Right ventricle myocardium inferior (tissue), 1 donor: ENCODE results near the gene S100Z. TPM values are rescaled to one million over a fixed set of nuclear protein-coding genes. Genes with fewer than 3 reads are reported as not detected.
A peak's percentile ranks its signal among the peaks of the same experiment; 100 is the strongest.
"Not testable (repeated sequence)": the region's sequence is repeated elsewhere in the genome, so short reads cannot be mapped to it uniquely, and the experiment has no call there.

Experiments used
- ATAC-seq: fragments of 200-7000 bp; cut with Tn5 transposase; one replicate; pipeline ENCODE4 v1.9.1; 2020; ENCODE audit warnings: mild to moderate bottlenecking, moderate library complexity
- DNase-seq: peaks from one replicate; pipeline ENCODE4 v3.0.0; 2021; ENCODE audit errors: missing footprints
- intact Hi-C: fragments of 100-400 bp; cut with DNase I; formaldehyde crosslinking; loops from one replicate; pipeline ENCODE4 v1.11.0; 2022
- total RNA-seq: library from RNA; stranded (reverse); fragmentation: NEBNext Ultra II Directional; extraction: Animal tissue kit (Norgen Biotek cat#: 25700); gene quantifications from one replicate; pipeline ENCODE4 v1.2.1, GENCODE V29; 2021
- donor health status: DM: no; HTN: yes; CAD: no; lungs with severe emphysema.

The S100Z gene
- total RNA-seq, 1 donor from 2014 or later = not detected

DNA sequence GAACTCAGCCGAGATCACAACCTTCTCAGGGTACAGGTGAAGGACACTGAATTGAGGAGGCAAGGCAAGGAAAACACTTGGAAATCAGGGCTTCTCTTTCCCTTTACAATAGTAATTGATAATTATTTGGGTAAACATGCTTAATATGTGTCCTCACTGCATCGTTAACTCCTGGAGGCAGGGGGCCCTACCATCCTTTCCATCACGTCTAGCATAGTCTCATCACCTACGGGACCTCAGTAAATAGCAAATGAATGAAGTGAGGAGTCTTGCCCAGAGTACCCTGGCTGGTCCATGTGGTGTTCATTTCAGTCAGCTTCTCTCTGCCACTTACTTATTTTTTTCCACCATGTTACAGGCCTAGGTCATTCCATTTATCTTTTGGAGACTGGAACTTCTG, 28.7 kb upstream of the S100Z start:
- DNase-seq (no peak), ATAC-seq (no peak)
- intact Hi-C loops = no loop called here

DNA sequence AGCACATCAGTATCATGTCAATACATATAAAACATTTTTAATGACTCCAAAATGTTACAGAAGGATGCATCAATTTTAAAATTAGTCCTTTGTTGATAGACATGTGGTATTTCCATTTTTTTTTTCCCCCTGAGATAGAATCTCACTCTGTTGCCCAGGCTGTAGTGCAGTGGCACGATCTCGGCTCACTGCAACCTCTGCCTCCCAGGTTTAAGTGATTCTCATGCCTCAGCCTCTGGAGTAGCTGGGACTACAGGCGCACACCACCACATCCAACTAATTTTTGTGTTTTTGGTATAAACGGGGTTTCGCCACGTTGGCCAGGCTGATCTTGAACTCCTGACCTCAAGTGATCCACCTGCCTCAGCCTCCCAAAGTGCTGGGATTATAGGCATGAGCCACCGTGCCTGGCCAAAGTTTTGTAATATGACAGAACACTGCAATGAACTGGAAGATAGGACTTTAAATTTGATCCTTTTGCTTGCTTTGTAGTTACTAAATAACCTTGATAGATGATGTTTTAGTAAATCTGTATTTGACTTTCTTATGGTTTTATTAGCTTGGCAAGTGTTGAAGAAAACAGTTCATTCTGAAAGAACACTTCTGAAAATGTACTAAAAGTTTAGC, 27.6 kb upstream of the S100Z start:
- ATAC-seq, intact Hi-C loops, DNase-seq: not testable (repeated sequence)

DNA sequence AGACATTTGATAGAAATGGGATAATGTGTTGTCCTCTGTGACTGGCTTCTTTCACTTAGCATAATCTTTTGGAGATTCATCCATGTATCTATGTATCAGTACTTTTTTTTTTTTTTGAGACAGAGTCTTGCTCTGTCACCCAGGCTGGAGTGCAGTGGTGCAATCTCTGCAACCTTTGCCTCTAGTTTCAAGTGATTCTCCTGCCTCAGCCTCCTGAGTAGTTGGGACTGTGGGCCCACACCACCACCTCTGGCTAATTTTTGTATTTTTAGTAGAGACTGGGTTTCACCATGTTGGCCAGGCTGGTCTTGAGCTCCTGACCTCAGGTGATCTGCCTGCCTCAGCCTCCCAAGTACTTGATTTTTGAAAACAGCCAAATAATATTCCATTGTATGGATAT, 23.4 kb upstream of the S100Z start:
- ATAC-seq, intact Hi-C loops: not testable (repeated sequence)

DNA sequence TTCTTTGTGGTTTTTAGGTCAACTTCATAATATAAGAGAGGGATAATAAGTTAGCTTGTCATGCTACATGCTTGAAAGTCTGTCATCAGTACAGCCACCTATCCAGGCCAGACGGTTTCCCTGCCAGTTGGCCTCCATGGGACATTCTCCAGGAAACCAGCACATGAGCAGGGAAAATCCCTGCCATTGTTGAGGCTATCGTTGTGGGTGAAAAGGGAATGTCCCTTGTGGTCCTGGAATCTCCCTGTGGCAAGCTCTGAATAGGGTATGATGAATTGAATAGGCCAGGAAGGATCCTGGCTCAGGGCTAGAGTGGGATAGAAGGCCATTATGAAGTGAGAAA, 18.7 kb upstream of the S100Z start:
- DNase-seq = no peak
- intact Hi-C loops = no loop called here
- ATAC-seq = no peak

More for the DNA sequence above, 23.4 kb upstream of the S100Z start:
- not testable (repeated sequence) for DNase-seq

DNA sequence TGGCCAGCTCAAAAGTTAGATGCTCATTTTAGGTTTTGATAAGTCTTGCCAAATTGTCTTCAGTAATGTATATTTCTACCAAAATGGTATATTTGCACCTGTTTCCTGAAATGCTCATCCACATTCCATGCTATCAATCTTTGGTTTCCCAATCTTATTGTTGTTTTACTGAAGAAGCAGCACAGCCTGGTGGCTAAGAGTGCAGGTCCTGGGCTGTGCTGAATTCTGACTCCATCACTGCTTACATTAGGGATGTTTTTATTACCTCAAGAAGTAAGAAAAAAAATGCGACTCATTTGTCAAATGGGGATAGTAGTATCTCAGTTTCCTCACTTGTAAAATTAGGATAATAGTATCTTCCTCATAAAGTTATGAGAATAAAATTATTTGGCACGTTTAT, 13.6 kb upstream of the S100Z start:
- DNase-seq = no peak
- no peak for ATAC-seq
- intact Hi-C loops = no loop called here

DNA sequence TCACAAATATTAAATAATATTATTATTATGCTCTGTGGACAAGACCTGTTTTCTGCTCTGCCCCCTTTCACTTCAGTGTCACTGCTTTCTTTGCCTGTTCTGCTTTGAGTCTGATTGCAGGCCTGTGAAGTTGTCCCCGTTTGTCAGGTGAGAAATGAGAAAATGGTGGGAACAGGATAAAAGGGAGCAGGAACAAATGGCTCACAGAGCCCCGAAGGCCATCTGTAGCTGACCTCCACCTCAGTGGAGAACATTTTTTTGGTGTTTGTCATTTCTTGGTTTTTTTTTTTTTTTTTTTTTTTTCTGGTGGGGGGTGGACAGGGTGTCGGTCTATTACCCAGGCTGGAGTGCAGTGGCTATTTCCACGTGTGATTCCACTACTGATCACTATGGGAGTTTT, 13.2 kb upstream of the S100Z start:
- ATAC-seq (no peak), DNase-seq (no peak)
- intact Hi-C loops = no loop called here

DNA sequence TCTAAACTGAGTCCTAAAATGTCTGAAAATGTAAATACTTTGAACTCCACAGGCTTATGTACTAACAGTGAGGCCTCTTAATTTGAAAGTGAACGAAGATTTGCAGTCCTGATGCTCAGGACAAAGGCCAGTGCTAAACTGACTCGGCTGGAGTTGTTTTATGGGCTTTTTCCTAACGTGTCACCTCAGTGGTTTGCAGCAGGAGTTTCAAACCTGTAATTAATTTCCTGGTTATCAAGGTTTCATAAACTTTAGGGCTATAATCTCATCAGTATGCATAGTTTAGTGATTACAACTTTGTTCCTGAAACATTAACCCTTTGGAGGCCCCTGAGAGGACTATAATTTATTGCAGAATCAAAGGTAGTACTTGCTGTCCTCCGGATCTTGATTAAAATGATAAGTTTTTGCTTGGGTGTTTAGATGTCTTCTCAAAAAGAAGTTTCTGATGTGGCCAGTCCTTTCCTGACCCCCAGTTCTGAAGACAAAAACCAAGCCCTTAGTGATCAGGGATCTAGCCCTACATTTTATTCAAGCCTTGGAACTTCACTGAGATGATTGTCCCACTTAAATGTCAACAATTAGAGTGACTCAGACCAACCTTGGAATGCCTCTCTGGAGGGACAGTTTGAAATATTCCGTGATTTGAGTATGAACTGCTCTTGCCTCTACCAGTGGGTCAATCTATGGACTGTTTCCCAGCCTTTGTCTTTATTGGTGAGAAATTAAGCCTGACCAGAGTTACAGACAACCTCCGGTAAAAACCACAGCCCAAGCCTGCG, 11.1 kb upstream of the S100Z start:
- intact Hi-C loops = no loop called here
- no peak for DNase-seq

DNA sequence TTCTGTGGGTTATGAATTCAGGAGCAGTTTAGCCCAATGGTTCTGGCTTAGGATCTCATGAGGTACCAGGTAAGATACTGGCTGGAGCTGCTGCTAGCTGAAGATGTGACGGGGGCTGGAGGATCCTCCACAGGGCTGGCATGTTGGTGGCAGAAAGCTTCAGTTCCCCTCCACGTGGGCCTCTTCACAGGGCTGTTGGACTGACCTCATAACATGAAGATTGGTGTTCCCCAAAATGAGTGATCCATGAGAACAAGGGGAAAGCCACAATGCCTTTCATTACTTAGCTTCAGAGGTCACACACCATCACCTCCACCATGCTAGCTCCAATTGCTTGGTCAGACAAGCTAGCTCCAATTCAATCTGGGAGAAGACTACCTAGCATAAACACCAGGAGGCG, 8.5 kb upstream of the S100Z start:
- intact Hi-C loops = no loop called here
- DNase-seq = no peak

More for the DNA sequence above, 11.1 kb upstream of the S100Z start:
- no peak for ATAC-seq

DNA sequence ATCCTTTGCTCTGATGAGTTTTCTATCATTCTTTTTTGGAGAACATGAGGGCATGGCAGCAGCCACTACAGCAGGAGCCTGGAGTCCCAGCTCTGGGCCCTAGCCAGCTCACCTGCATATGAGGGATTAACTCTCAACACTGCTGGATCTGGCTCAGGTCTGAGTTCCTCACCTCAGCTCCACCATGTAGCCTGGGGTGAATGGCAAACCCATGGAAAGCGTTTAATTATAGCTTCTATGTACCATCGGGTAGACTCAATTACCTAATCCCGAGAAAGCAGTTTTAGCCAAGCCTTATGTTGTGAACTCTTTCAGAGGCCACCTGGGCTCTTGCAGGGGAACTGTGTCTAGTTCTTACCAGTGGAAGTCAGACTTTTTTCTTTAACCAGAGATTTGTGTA, 3.9 kb upstream of the S100Z start:
- no peak for ATAC-seq
- intact Hi-C loops = no loop called here
- DNase-seq = no peak

More for the DNA sequence above, 8.5 kb upstream of the S100Z start:
- ATAC-seq = no peak

DNA sequence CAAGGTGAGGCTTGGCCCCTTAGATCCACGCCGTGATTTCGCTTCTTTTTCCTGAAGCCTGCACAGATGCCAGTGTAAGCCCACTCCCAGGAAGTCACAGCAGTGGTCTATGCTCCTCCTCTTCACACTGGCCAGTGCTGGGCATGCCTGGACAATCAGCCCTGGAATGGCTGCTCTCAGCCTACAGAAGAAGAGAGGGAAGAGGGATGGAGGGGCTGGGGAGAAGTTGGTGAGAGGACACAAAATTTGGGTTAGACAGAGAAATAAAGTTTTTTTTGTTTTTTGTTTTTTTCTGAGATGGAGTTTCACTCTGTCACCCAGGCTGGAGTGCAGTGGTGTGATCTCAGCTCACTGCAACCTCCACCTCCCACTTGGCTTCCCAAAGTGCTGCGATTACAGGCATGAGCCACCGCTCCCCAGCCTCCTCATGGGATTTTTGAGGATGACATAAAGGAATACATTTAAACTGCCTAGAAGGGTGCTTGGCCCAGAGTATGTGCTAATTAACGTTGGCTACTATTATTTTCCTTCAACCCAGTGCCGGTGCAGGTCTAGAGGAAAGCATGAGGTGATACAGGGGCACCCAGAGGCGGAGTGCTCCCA, 830 bp downstream of the S100Z start:
- intact Hi-C loops = no loop called here
- ATAC-seq (no peak), DNase-seq (no peak)

DNA sequence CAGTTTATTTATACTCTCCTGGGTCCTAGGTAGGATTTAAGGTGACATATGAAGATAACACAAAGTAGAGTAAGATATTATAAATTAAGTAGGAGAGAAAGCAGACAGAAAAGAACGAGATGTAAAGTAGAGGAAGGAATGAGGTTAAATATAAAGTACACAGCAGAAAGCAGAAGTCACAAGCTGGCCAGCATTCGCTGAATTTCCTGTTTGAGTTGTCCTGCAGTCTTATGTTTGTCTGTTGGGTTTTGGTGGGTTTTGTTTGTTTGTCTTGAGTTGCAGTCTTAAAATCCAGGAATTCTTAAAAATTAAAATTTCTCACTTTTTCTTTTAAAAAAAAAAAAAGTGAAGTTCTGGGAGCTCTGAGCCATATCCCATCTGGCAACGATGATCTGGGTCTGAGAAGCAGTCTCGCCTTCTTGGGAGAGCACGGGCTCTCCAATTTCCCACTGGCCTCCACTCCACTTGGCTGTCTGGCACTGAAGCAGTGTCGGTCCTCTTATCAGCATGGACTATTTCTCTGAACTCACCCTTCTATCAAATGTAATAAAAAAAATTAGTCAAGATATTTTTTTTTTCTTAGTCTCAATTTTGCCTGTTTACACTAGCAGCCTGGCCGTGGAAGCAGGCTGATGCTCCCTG, 2.0 kb downstream of the S100Z start:
- intact Hi-C loops = no loop called here
- DNase-seq (no peak), ATAC-seq (peak; percentile 62)

DNA sequence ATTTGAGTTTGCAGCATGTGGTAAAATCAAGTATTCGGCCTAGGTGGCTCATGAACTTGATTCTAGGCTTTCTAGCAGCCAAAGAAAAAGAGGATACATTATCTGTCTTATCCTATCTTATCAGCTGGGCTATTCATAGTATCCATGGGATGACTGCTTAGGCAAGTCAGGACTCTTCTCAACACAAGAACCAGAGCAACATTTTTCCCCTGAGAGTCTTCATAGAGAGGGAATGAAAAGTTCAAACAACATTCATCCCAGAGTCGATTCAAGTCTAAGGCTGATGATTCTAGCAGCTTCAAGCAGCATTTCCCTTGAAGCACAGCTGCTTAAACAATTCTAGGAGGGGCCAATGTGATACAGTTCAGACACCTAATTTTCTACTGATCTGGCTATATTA, 3.0 kb downstream of the S100Z start:
- intact Hi-C loops = no loop called here
- DNase-seq (no peak), ATAC-seq (no peak)

DNA sequence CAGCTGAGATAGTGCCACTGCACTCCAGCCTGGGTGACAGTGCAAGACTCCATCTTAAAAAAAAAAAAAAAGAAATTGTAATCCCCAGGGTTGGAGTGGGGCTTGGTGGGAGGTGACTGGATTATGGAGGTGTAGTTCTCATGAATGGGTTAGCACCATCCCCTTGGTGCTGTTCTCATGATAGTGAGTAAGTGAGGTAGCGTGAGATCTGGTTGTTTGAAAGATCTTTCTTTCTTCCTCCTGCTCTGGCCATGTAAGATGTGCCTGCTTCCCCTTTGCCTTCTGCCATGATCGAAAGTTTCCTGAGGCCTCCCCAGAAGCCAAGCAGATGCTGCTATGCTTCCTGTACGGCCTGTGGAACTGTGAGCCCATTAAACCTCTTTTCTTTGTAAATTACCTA, 3.9 kb downstream of the S100Z start:
- ATAC-seq, intact Hi-C loops, DNase-seq: not testable (repeated sequence)

DNA sequence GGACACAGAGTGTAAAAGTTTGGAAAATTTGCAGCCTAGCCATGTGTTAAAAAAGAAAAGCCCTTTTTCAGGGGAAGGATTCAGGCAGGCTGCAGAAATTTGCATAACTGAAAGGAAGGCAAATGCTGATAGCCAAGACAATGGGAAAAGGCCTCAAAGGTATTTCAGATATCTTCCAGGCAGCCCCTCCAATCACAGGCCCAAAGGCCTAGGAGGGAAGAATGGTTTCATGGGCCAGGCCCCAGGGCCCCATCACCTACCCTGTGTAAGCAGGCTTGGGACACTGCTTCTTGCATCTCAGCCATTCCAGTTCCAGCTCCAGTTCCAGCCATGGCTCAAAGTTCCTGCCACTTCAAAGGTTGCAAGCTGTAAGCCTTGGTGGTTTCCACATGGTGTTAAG, 4.8 kb downstream of the S100Z start:
- ATAC-seq (no peak), DNase-seq (no peak)
- intact Hi-C loops = no loop called here

DNA sequence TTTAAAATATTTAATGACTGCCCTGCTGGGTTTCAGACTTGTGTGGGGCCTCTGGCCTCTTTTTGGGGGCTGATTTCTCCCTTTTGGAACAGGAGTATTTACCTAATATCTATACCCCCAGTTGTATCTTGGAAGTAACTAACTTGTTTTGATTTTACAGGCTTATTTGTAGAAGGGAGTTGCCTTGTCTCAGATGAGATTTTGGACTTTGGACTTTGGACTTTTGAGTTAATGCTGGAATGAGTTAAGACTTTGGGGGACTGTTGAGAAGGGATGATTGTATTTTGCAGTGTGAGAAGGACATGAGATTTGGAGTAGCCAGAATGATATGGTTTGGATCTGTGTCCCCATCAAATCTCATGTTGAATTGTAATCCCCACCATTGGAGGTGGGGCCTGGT, 5.7 kb downstream of the S100Z start:
- DNase-seq, ATAC-seq, intact Hi-C loops: not testable (repeated sequence)

DNA sequence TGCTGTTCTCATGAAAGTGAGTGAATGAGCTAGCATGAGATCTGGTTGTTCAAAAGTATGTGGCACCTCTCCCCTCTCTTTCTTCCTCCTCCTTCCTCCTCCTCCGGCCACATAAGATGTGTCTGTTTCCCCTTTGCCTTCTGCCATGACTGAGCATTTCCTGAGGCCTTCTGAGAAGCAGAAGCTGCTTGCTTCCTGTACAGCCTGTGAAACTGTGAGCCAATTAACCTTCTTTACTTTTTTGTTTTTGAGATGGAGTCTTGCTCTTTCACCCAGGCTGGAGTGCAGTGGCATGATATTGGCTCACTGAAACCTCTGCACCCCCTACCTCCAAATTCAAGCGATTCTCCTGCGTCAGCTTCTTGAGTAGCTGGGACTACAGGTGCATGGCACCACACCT, 6.1 kb downstream of the S100Z start:
- ATAC-seq (peak; percentile 55), DNase-seq (no peak)
- intact Hi-C loops = no loop called here

DNA sequence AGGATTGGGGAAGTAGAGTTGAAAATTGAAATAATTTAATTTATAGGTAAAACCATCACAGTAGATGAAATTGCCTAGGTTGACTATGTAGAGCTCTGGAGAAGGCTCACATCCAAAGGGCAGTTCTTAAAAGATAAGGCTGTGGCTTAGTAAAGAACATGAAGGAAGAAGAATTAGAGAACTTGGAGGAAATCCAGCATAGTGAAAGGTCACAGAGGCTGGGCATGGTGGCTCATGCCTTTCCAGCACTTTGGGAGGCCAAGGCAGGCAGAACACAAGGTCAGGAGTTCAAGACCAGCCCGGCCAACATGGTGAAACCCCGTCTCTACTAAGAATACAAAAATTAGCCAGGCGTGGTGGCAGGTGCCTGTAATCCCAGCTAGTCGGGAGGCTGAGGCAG, 7.0 kb downstream of the S100Z start:
- ATAC-seq, intact Hi-C loops, DNase-seq: not testable (repeated sequence)

DNA sequence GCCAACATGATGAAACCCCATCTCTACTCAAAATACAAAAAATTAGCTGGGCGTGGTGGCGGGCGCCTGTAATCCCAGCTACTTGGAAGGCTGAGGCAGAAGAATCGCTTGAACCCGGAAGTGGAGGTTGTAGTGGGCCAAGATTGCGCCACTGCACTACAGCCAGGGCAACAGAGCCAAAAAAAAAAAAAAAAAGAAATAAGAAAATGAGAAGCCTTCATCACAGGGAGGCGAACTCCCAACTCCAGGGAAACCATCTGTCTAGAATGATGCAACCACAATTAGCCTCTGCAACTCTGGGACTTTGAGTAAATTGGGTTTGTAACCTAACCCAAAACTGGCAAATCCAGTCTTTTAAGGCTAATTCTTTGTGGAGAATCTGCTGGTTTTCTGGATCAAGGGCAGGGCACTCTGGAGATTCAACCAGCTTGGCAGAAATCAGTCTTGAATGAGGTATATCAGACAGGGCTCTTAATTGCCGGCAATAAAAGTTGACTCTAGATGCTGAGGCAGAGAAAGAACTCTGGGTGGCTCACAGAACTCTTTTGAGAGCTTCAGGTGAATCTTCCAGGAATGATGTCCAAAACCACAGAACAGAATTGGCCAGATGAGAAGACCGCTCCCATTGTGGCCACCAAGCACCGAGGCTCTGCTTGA, 9.9 kb downstream of the S100Z start:
- intact Hi-C loops = loop anchor here (10.0 kb wide), 1 partner anchor 635 kb away; the partner anchor contains the start of gene WDR41
- DNase-seq = no peak
- ATAC-seq = no peak

DNA sequence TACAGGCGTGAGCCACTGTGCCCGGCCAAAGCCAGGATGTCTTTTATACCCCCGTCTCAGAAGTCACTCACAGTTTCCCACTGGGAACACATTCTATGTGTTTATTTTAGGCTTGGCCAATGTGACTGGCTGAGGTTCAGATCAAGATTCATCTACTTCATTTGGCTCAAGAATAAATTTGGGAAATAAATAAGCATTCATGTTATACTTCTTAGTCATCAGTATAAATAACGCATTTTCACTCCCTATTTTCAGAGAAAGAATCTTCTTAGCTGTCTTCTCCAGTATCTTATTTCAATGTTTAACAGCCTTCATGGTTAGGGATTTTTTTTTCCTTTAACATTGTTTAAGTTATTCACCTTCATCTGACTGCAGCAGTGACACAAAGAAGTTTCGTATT, 11.8 kb downstream of the S100Z start:
- ATAC-seq (no peak), DNase-seq (no peak)
- intact Hi-C loops = loop anchor here (10.0 kb wide), 1 partner anchor 633 kb away; the partner anchor contains the start of gene WDR41
